K562 (cell line): ENCODE results near the gene DKK3.

ENCODE experiments used
- BRCA1 ChIP-seq, 2 experiments: fragments of 450-650 bp in 1 of 2; sonication (generic) in 1 of 2; formaldehyde crosslinking in 1 of 2; IDR thresholded peaks; 2 replicates each; pipeline versions ENCODE4 v1.5.0 to v1.6.1; 2017 to 2020; ENCODE audit warnings: mild to moderate bottlenecking in 1 of 2, missing genetic modification reagents in 1 of 2
- ZNF146 ChIP-seq: IDR thresholded peaks from one replicate; pipeline ENCODE4 v1.6.1; 2018; ENCODE audit warnings: missing compliant biosample characterization; ENCODE audit not compliant: unreplicated experiment
- TF ChIP-seq, protein P1 (sequence below), 3 experiments: IDR thresholded peaks in 2 of 3; conservative IDR thresholded peaks in 1 of 3; 2 replicates each; pipeline ENCODE4 v1.5.1; 2011 to 2012; ENCODE audit warnings: low read length in 3 of 3, mild to moderate bottlenecking in 3 of 3, control low read depth in 2 of 3, improper control_type of control experiment in 1 of 3, inconsistent platforms in 1 of 3, low read depth in 1 of 3, mixed read lengths in 1 of 3, moderate library complexity in 1 of 3; ENCODE audit not compliant: insufficient read depth in 2 of 3

- TF ChIP-seq BRCA1 (IDR thresholded peaks at IDR 0.05) (no peak), BRCA1 (CRISPR knock-in tag; IDR thresholded peaks at IDR 0.05) (no peak), ZNF146 (no peak)
- TF ChIP-seq, protein P1, sequence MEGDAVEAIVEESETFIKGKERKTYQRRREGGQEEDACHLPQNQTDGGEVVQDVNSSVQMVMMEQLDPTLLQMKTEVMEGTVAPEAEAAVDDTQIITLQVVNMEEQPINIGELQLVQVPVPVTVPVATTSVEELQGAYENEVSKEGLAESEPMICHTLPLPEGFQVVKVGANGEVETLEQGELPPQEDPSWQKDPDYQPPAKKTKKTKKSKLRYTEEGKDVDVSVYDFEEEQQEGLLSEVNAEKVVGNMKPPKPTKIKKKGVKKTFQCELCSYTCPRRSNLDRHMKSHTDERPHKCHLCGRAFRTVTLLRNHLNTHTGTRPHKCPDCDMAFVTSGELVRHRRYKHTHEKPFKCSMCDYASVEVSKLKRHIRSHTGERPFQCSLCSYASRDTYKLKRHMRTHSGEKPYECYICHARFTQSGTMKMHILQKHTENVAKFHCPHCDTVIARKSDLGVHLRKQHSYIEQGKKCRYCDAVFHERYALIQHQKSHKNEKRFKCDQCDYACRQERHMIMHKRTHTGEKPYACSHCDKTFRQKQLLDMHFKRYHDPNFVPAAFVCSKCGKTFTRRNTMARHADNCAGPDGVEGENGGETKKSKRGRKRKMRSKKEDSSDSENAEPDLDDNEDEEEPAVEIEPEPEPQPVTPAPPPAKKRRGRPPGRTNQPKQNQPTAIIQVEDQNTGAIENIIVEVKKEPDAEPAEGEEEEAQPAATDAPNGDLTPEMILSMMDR (IDR thresholded peaks at IDR 0.05 in 2 of 3, conservative IDR thresholded peaks at IDR 0.05 in 1 of 3; ENCODE audit: insufficient read depth in 2 of 3, low read depth in 1 of 3, low read length in 3 of 3) = no peak
These were observed 24.5 kb upstream of the DKK3 start for GRCh38 chr11:12032968-12033367.
